Gastroesophageal sphincter (tissue), 3 donors: ENCODE results near the gene HDAC4.

Experiments
- CTCF ChIP-seq, 4 experiments: fragments of 200-600 bp in 2 of 4; fragments of 450-650 bp in 2 of 4; sonication (generic) in 1 of 4; IDR thresholded peaks; one replicate each; pipeline ENCODE4 v1.5.1; 2017 to 2019; ENCODE audit warnings: antibody characterized with exemption in 4 of 4, mild to moderate bottlenecking in 2 of 4, moderate library complexity in 2 of 4
- POLR2A ChIP-seq, 2 donors: fragments of 450-650 bp; IDR thresholded peaks; one replicate each; pipeline ENCODE4 v1.6.1; 2017; ENCODE audit warnings: antibody characterized with exemption in 2 of 2, mild to moderate bottlenecking in 2 of 2, moderate library complexity in 1 of 2
- POLR2AphosphoS5 ChIP-seq: sonication (generic); formaldehyde crosslinking; IDR thresholded peaks from one replicate; pipeline ENCODE4 v1.6.1; 2017; ENCODE audit warnings: antibody characterized with exemption

- TF ChIP-seq CTCF (IDR thresholded peaks at IDR 0.05) (no peak), POLR2A (IDR thresholded peaks at IDR 0.05) (no peak), POLR2AphosphoS5 (no peak)
Measured at GRCh38 chr2:239327536-239328350, 73.1 kb downstream of the HDAC4 start.
